Measurements from ENCODE around the gene CDH13.

- TF ChIP-seq CTCF (IDR thresholded peaks at IDR 0.05; ENCODE audit: low read depth, low read length, poor library complexity, severe bottlenecking), result no peak
- no peak for TF ChIP-seq EZH2phosphoT487 (IDR thresholded peaks at IDR 0.05; ENCODE audit: borderline replicate concordance, low read length)
Observed at GRCh38 chr16:83797013-83797412, 1170.2 kb downstream of the CDH13 start.

Measured in DOHH2 (cell line).